Measurements from ENCODE around the gene SEMA3E.

The SEMA3E gene

DNA sequence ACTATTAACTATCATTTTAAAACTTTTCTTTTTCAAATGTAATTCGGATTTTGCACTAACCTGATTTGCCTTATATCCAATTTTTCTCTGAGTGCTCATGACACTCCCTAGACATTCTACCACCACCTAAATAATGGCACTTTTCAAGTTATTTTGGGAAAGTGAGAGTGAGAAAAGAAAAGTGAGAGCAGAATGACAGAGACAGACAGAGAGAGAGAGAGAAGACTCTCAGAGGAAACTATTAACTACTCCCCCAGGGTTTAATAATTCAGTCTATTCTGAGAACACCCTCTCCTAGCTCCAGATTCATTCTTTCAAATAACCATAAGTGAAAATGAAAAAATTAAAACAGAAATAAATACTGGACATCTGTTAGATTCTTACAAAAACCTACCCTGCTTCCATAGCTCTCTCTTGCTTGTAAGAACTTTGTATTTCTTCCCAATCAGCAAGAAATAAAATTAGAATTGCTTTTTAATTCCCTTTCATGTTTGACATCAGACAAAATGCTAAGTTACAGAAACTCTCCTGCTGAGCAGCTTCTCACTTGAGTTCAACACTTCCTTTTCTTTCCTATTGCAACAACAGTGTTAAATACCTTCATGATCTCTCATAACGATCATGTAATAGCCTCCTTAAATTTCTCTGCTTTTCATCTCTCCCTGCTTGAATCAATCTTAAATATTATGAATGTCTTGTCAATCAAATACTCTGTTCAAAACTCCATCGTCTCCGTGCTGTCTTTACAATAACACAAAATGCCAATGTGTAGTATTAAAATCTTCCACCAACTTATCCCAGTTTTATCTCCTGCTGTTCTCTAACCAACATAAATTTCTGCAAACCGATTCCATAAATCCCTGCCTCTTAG lies 191.7 kb downstream of the SEMA3E start:
- no peaks in the 10 kb centered on the region for H3K9me3 ChIP-seq (ENCODE audit: low read length)
- H3K27me3 ChIP-seq (ENCODE audit: insufficient read depth, low read length): no peaks in the 10 kb centered on the region
- H3K79me2 ChIP-seq (ENCODE audit: insufficient read depth, low read length): no peaks in the 10 kb centered on the region
- no peak overlapping the region for H3K27ac ChIP-seq (ENCODE audit: low read depth, low read length, poor library complexity, severe bottlenecking)
- H3K4me1 ChIP-seq (ENCODE audit: insufficient read depth, low read length, severe bottlenecking): no peaks in the 10 kb centered on the region
- H4K20me1 ChIP-seq (ENCODE audit: insufficient read depth, low read length): no peaks in the 10 kb centered on the region
- H3K4me3 ChIP-seq (ENCODE audit: low read depth, low read length, poor library complexity, severe bottlenecking): no peak overlapping the region
- H3K4me2 ChIP-seq (ENCODE audit: low read length): no peak overlapping the region
- no peaks in the 10 kb centered on the region for H3K9me2 ChIP-seq (ENCODE audit: low read depth, low read length)
- H3F3A ChIP-seq (ENCODE audit: insufficient read depth, low read length): no peaks in the 10 kb centered on the region
- TF ChIP-seq, protein P1, sequence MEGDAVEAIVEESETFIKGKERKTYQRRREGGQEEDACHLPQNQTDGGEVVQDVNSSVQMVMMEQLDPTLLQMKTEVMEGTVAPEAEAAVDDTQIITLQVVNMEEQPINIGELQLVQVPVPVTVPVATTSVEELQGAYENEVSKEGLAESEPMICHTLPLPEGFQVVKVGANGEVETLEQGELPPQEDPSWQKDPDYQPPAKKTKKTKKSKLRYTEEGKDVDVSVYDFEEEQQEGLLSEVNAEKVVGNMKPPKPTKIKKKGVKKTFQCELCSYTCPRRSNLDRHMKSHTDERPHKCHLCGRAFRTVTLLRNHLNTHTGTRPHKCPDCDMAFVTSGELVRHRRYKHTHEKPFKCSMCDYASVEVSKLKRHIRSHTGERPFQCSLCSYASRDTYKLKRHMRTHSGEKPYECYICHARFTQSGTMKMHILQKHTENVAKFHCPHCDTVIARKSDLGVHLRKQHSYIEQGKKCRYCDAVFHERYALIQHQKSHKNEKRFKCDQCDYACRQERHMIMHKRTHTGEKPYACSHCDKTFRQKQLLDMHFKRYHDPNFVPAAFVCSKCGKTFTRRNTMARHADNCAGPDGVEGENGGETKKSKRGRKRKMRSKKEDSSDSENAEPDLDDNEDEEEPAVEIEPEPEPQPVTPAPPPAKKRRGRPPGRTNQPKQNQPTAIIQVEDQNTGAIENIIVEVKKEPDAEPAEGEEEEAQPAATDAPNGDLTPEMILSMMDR (IDR thresholded peaks at IDR 0.05; ENCODE audit: low read length): no peak
- TF ChIP-seq EZH2 (IDR thresholded peaks at IDR 0.05; ENCODE audit: borderline replicate concordance, low read length): no peak
- H3K36me3 ChIP-seq (ENCODE audit: insufficient read depth, low read length): no peaks in the 10 kb centered on the region
- no peak overlapping the region for H2AFZ ChIP-seq (ENCODE audit: low read length)
- no peak overlapping the region for H3K9ac ChIP-seq (ENCODE audit: low read length)

DNA sequence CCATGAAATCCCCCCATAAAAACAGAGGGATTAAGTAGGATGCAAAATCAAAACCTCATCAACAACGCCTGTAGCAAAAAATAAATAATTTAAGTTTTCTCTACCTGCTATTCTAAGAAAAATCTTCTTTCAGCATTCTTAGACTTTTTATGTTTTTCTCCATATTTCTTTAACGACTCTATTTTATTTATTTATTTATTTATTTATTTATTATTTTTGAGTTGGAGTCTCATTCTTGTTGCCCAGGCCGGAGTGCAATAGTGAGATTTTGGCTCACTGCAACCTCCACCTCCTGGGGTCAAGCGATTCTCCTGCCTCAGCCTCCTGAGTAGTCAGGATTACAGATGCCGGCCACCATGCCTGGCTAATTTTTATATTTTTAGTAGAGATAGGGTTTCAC lies 192.5 kb downstream of the SEMA3E start:
- no peak overlapping the region for H3K27ac ChIP-seq (ENCODE audit: low read depth, low read length, poor library complexity, severe bottlenecking)
- no peak overlapping the region for H3K4me3 ChIP-seq (ENCODE audit: low read depth, low read length, poor library complexity, severe bottlenecking)
- H3K4me1 ChIP-seq (ENCODE audit: insufficient read depth, low read length, severe bottlenecking): no peaks in the 10 kb centered on the region
- no peak overlapping the region for H3K9ac ChIP-seq (ENCODE audit: low read length)
- no peak overlapping the region for H2AFZ ChIP-seq (ENCODE audit: low read length)
- no peaks in the 10 kb centered on the region for H4K20me1 ChIP-seq (ENCODE audit: insufficient read depth, low read length)
- no peaks in the 10 kb centered on the region for H3K79me2 ChIP-seq (ENCODE audit: insufficient read depth, low read length)
- no peak overlapping the region for H3K4me2 ChIP-seq (ENCODE audit: low read length)
- H3K36me3 ChIP-seq (ENCODE audit: insufficient read depth, low read length): no peaks in the 10 kb centered on the region
- no peaks in the 10 kb centered on the region for H3K27me3 ChIP-seq (ENCODE audit: insufficient read depth, low read length)
- H3K9me2 ChIP-seq (ENCODE audit: low read depth, low read length): no peaks in the 10 kb centered on the region
- H3K9me3 ChIP-seq (ENCODE audit: low read length): no peaks in the 10 kb centered on the region
- no peak for TF ChIP-seq EZH2 (IDR thresholded peaks at IDR 0.05; ENCODE audit: borderline replicate concordance, low read length)
- TF ChIP-seq, protein P1 (IDR thresholded peaks at IDR 0.05; ENCODE audit: low read length): no peak
- H3F3A ChIP-seq (ENCODE audit: insufficient read depth, low read length): no peaks in the 10 kb centered on the region

DNA sequence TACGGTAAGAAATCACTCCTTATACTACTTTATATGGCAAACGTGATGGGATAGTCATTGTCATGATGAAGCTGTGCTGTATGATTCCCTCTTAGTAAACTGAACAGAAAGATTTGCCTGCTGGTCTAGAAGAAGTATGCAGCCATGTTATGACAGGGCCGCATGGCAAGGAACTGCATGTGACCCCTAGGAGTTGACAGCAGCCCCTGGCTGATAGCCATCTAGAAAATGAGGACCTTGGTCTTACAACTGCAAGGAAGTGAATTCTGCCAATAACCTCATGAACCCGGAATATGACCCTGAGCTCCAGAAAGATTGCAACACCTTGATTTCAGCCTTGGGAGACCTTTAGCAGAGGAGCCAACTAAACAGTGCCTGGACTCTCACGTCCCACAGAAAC lies 193.3 kb downstream of the SEMA3E start:
- no peak overlapping the region for H3K4me2 ChIP-seq (ENCODE audit: low read length)
- H3F3A ChIP-seq (ENCODE audit: insufficient read depth, low read length): no peaks in the 10 kb centered on the region
- no peaks in the 10 kb centered on the region for H3K9me3 ChIP-seq (ENCODE audit: low read length)
- TF ChIP-seq, protein P1 (IDR thresholded peaks at IDR 0.05; ENCODE audit: low read length): no peak
- no peak for TF ChIP-seq EZH2 (IDR thresholded peaks at IDR 0.05; ENCODE audit: borderline replicate concordance, low read length)
- no peaks in the 10 kb centered on the region for H3K36me3 ChIP-seq (ENCODE audit: insufficient read depth, low read length)
- H3K27me3 ChIP-seq (ENCODE audit: insufficient read depth, low read length): no peaks in the 10 kb centered on the region
- H3K9ac ChIP-seq (ENCODE audit: low read length): no peak overlapping the region
- H3K4me3 ChIP-seq (ENCODE audit: low read depth, low read length, poor library complexity, severe bottlenecking): no peak overlapping the region
- no peaks in the 10 kb centered on the region for H3K4me1 ChIP-seq (ENCODE audit: insufficient read depth, low read length, severe bottlenecking)
- no peaks in the 10 kb centered on the region for H3K9me2 ChIP-seq (ENCODE audit: low read depth, low read length)
- no peaks in the 10 kb centered on the region for H3K79me2 ChIP-seq (ENCODE audit: insufficient read depth, low read length)
- no peak overlapping the region for H3K27ac ChIP-seq (ENCODE audit: low read depth, low read length, poor library complexity, severe bottlenecking)
- no peaks in the 10 kb centered on the region for H4K20me1 ChIP-seq (ENCODE audit: insufficient read depth, low read length)
- H2AFZ ChIP-seq (ENCODE audit: low read length): no peak overlapping the region

Measured in OCI-LY1 (cell line).